Thoracic aorta (tissue), 2 donors: ENCODE results near the gene FASN. TPM values are rescaled to one million over a fixed set of nuclear protein-coding genes. Genes with fewer than 3 reads are reported as not detected.

Experiments used
- ATAC-seq: fragments of 150-250 bp; one replicate; pipeline ENCODE4 v1.8.0; 2017; ENCODE audit warnings: low read depth; ENCODE audit not compliant: insufficient number of reproducible peaks, low FRiP score
- DNase-seq: peaks from one replicate; pipeline ENCODE4 v3.0.0-alpha.2; 2020; ENCODE audit warnings: low spot score
- H3K27ac ChIP-seq, 2 donors: fragments of 200-600 bp; sonication (generic); 1 replicate in 1 of 2; 2 replicates in 1 of 2; pipeline ENCODE4 v1.5.1; 2016; ENCODE audit warnings: mild to moderate bottlenecking in 2 of 2, moderate library complexity in 2 of 2
- H3K27me3 ChIP-seq: fragments of 200-600 bp; sonication (generic); replicated peaks from 2 replicates; pipeline ENCODE4 v1.6.0; 2016; ENCODE audit warnings: mild to moderate bottlenecking; ENCODE audit not compliant: insufficient read depth
- H3K36me3 ChIP-seq: fragments of 200-600 bp; sonication (generic); one replicate; pipeline ENCODE4 v1.5.1; 2016
- H3K4me1 ChIP-seq, 2 donors: fragments of 200-600 bp; sonication (generic); 1 replicate in 1 of 2; 2 replicates in 1 of 2; pipeline versions ENCODE4 v1.5.1 to v1.6.0; 2016; ENCODE audit warnings: low read depth in 2 of 2, mild to moderate bottlenecking in 1 of 2; ENCODE audit not compliant: control insufficient read depth in 1 of 2
- H3K4me3 ChIP-seq: fragments of 200-600 bp; sonication (generic); 2 replicates; pipeline ENCODE4 v1.5.1; 2016; ENCODE audit warnings: mild to moderate bottlenecking
- H3K9me3 ChIP-seq: fragments of 200-600 bp; sonication (generic); 2 replicates; pipeline ENCODE4 v1.5.1; 2016
- total RNA-seq, 2 donors: library from RNA; depleted of rRNA; stranded (reverse); fragments of >200 nt; gene quantifications; one replicate each; pipeline versions ENCODE4 v1.1.0 to v1.2.3, GENCODE V29; 2016
- TF ChIP-seq, protein P1 (sequence below): fragments of 200-600 bp; sonication (generic); IDR thresholded peaks from one replicate; pipeline ENCODE4 v1.5.1; 2019; ENCODE audit warnings: antibody characterized with exemption

The FASN gene
- total RNA-seq, 2 donors from 2014 or later, result 49.6 to 50.9 TPM

DNA sequence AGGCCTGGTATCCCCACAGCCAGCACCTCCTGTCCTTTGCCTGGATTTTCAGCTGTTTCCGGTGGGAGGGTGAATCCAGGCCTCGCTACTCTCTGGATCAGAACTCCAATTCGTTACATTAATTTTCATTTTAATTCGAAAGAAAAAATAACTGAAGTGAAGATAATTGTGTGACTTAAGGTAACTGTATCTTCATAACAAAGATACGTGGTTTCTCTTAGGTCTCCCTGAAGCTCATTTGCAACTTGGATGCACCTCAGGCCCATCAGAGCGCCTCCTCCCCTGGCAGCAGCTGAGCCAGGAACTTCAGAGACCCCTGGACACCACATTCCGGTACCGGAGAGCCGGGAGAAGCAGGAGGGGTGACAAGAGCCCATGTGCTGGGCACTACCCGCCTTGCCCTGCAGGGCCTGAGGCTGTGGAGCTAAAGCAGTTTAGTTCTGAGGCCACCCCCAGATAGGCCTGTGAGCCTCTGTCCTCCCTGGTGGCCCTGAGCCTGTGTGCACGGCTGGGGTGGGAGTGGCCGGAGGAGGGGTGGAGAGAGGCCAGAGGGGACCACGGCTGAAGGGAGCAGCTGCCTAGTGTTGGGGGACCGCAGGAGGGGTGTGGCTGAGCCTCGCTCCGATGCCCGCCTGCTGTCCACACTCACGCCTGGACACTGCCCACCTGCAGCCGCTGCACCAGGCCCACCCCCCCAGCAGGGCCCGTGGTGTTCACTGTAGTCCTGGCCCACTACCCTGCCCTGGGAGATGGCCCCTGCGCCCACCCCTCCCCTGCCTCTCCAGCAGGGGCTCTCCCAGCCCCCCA lies 21.0 kb downstream of the FASN start:
- DNase-seq (no peak), ATAC-seq (no peak)
- no peaks in the 10 kb centered on the region for H3K4me1 ChIP-seq
- H3K36me3 ChIP-seq, result peaks cover 23% of the 10 kb centered on the region
- no peak overlapping the region for H3K27ac ChIP-seq
- no peaks in the 10 kb centered on the region for H3K27me3 ChIP-seq
- TF ChIP-seq, protein P1, sequence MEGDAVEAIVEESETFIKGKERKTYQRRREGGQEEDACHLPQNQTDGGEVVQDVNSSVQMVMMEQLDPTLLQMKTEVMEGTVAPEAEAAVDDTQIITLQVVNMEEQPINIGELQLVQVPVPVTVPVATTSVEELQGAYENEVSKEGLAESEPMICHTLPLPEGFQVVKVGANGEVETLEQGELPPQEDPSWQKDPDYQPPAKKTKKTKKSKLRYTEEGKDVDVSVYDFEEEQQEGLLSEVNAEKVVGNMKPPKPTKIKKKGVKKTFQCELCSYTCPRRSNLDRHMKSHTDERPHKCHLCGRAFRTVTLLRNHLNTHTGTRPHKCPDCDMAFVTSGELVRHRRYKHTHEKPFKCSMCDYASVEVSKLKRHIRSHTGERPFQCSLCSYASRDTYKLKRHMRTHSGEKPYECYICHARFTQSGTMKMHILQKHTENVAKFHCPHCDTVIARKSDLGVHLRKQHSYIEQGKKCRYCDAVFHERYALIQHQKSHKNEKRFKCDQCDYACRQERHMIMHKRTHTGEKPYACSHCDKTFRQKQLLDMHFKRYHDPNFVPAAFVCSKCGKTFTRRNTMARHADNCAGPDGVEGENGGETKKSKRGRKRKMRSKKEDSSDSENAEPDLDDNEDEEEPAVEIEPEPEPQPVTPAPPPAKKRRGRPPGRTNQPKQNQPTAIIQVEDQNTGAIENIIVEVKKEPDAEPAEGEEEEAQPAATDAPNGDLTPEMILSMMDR, result no peak
- H3K4me3 ChIP-seq, result no peak overlapping the region
- H3K9me3 ChIP-seq, result no peaks in the 10 kb centered on the region

DNA sequence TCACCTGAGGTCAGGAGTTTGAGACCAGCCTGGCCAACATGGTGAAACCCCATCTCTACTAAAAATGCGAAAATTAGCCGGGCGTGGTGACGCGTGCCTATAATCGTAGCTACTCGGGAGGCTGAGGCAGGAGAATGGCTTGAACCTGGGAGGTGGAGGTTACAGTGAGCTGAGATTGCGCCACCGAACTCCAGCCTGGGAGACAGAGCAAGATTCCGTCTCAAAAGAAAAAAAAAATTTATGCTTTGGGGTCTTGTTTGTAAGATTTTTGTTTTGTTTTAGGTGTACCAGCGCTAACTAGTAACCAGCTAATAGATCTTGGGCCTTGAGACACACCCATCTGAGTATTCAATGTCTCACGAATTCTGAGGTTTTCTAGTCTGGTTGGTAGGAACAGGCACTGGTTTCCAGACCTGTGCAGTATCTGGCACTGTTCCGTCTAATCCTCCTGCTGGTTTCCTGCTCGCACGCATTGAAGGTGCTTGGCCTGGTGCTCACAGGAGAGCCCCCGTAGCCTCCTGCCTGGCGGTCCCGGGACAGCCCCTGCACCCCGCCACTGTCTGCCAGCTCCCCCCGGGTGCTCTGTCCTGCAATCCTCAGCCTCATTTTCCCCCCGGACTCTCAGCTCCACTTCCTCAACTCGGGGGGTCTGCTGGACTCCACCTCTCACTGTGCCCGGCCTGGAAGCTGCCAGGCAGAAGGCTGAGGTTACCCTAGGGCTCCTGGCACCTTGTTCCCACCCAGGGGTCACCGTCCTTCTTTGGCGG lies 21.8 kb downstream of the FASN start:
- no peaks in the 10 kb centered on the region for H3K9me3 ChIP-seq
- no peak overlapping the region for H3K4me3 ChIP-seq
- DNase-seq (no peak), ATAC-seq (no peak)
- peaks cover 19% of the 10 kb centered on the region for H3K36me3 ChIP-seq
- H3K27me3 ChIP-seq, result no peaks in the 10 kb centered on the region
- TF ChIP-seq, protein P1, result no peak
- H3K4me1 ChIP-seq, result no peaks in the 10 kb centered on the region
- H3K27ac ChIP-seq, result no peak overlapping the region

DNA sequence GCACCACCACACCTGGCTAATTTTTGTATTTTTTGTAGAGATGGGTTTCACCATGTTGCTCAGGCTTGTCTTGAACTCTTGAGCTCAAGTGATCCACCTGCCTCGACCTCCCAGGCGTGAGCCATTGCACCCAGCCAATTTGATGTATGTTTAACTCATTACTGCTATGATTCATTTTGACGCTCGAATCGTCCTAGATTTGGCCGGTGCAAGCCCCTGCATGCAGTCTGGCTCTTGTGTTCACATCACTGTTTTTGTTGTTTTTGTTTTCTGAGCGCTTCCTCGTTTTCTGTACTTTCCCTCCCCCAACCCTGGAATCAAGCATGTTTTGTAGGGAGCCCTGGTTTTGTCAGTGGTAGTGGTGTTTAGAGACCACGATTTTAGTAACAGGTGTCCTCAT lies 24.6 kb downstream of the FASN start:
- H3K9me3 ChIP-seq, result no peaks in the 10 kb centered on the region
- H3K27ac ChIP-seq, result no peak overlapping the region
- no peak for DNase-seq
- TF ChIP-seq, protein P1, result no peak
- no peaks in the 10 kb centered on the region for H3K27me3 ChIP-seq
- H3K36me3 ChIP-seq, result no peaks in the 10 kb centered on the region
- H3K4me3 ChIP-seq, result no peak overlapping the region
- no peak for ATAC-seq
- H3K4me1 ChIP-seq, result no peaks in the 10 kb centered on the region

DNA sequence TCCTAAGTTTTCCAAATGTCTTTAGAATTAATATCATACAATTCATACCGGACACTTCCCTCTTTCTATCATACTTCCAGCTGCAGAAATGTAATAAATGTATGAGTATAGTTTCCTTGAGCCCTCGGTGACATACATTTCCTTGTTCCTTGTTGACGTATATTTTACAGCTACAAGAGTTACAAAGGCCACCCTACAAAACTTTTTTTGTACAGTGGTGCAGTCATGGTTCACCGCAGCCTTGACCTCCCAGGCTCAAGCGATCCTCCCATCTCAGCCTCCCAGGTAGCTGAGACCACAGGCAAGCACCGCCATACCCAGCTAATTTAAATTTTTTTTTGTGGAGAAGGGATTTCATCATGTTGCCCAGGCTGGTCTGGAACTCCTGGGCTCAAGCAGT lies 25.2 kb downstream of the FASN start:
- H3K9me3 ChIP-seq, result no peaks in the 10 kb centered on the region
- H3K27me3 ChIP-seq, result no peaks in the 10 kb centered on the region
- H3K27ac ChIP-seq, result no peak overlapping the region
- no peak for ATAC-seq
- H3K4me3 ChIP-seq, result no peak overlapping the region
- H3K36me3 ChIP-seq, result no peaks in the 10 kb centered on the region
- DNase-seq, result no peak
- TF ChIP-seq, protein P1, result no peak
- no peaks in the 10 kb centered on the region for H3K4me1 ChIP-seq

DNA sequence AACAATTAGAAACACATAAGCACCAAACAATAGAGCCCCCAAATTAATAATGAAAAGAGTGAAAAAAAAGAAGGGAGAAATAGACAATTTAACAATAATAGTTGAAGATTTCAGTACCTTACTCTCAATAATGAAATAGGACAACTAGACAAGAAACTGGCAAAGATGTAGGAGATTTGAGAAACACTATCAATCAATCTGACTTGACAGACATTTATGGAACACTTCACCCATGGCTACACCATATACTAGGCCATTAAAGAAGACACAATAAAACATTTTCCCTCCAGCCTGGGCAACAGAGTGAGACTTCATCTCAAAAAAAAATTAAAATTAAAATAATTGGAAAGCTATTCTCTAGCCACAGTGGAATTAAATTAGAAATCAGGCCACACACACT lies 27.4 kb downstream of the FASN start:
- Histone ChIP-seq H3K9me3 (no peaks in the 10 kb centered on the region), H3K27me3 (no peaks in the 10 kb centered on the region), H3K27ac (no peak overlapping the region), H3K36me3 (no peaks in the 10 kb centered on the region), H3K4me1 (peaks cover 6 to 7% of the 10 kb centered on the region in 2 donors), H3K4me3 (no peak overlapping the region)
- no peak for DNase-seq
- ATAC-seq, result no peak
- TF ChIP-seq, protein P1, result no peak
